ENCODE results near the gene ABCC11. TPM values are rescaled to one million over a fixed set of nuclear protein-coding genes. Genes with fewer than 3 reads are reported as not detected.
"Not testable (repeated sequence)": the region's sequence is repeated elsewhere in the genome, so short reads cannot be mapped to it uniquely, and the experiment has no call there.

Gene ABCC11
- total RNA-seq, 1 donor from 2014 or later = not detected

DNA sequence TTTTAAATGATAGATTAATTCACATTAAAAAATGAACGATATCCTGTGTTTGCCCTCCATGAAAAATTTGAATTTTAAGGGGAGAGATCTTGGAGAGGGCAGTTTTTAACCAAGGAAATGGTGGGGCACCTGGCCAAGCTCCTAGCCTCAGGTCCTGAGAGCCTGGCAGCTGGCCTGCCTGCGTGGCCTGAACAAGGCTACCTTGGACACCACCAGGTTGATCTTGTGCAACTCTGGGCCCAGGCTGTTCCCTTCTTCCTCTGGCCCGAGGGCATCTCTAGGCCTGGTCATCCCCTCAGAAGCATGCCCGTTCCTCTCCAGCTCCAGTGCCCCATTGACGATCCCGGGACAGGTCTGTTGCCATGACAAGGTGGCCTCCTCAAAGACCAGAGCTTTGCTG lies 36.6 kb downstream of the ABCC11 start:
- no peak for DNase-seq
- no peak for ATAC-seq
- intact Hi-C loops (cut with micrococcal nuclease) = no loop called here

GRCh38 chr16:48206594-48207242 lies 40.6 kb downstream of the ABCC11 start:
- DNase-seq (no peak), ATAC-seq (no peak)
- intact Hi-C loops (cut with micrococcal nuclease) = no loop called here

DNA sequence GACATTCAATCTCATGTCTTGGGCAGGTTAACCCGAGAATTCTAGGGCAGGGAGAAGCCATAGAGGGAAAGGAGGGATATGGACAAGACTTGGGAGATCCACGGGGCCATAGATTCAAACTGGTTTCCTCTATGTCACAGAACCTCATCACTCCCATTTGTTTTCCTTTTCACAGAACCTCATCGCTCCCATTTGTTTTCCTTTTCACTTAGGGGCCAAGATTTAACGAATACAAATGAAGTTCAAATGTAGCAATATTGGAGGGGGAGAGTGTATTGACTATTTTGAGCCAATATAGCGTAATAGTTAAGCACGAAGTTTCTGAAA lies 42.6 kb downstream of the ABCC11 start:
- DNase-seq = no peak
- no peak for ATAC-seq
- intact Hi-C loops (cut with micrococcal nuclease) = no loop called here

GRCh38 chr16:48203974-48204824 lies 43.1 kb downstream of the ABCC11 start:
- intact Hi-C loops (cut with micrococcal nuclease) = no loop called here
- DNase-seq (no peak), ATAC-seq (no peak)

- ATAC-seq = no peak
- peak; percentile 37 for DNase-seq
- intact Hi-C loops (cut with micrococcal nuclease) = no loop called here
These were observed 45.7 kb downstream of the ABCC11 start for GRCh38 chr16:48201515-48202201.

GRCh38 chr16:48197294-48197693 lies 50.0 kb downstream of the ABCC11 start:
- intact Hi-C loops (cut with micrococcal nuclease) = no loop called here
- ATAC-seq (no peak), DNase-seq (no peak)

DNA sequence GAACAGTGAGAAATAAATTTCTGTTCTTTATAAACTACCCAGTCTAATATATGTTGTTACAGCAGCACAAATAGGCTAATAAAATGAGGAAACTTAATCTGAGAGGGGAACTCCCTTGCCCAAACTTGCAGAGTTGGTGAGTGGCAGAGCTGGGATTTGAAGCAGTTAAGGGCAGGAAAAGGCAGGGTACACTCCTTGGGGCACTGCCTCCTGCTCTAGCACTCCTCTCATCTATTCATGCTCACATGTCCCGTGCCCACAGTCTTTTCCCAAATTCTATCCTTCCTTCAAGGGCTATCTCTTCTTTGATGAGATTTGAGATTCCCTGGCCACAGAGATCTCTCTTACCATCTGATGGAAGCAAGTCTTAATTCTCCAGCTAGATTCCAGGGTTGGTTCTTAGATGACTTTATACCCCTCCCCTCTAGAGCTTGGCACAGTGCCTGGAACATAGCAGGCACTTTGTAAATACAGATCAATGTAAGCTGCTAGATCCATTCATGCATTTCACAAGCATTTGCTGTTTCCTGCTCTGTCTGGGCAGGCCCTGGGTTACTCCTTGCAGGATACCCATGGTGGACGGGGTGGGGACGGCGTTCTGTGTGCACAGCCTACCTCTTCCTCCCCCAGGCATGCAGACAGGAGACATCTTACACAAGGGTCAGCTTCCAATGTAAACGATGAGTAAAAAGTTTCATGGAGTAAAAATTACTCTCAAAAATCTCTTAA lies 52.3 kb downstream of the ABCC11 start:
- intact Hi-C loops (cut with micrococcal nuclease) = no loop called here

GRCh38 chr16:48193846-48194245 lies 53.5 kb downstream of the ABCC11 start:
- intact Hi-C loops (cut with micrococcal nuclease) = no loop called here
- DNase-seq (no peak), ATAC-seq (no peak)

More for the DNA sequence above, 52.3 kb downstream of the ABCC11 start:
- DNase-seq (no peak), ATAC-seq (no peak)

- intact Hi-C loops (cut with micrococcal nuclease) = no loop called here
- DNase-seq (no peak), ATAC-seq (peak; percentile 28)
These were observed 58.8 kb downstream of the ABCC11 start for GRCh38 chr16:48188449-48189102.

GRCh38 chr16:48187779-48188178 lies 59.6 kb downstream of the ABCC11 start:
- no peak for DNase-seq
- intact Hi-C loops (cut with micrococcal nuclease) = no loop called here
- no peak for ATAC-seq

GRCh38 chr16:48184681-48185080 lies 62.7 kb downstream of the ABCC11 start:
- no peak for DNase-seq
- intact Hi-C loops (cut with micrococcal nuclease) = no loop called here
- ATAC-seq = no peak

GRCh38 chr16:48182979-48183537 lies 64.3 kb downstream of the ABCC11 start:
- intact Hi-C loops (cut with micrococcal nuclease) = no loop called here
- ATAC-seq (no peak), DNase-seq (no peak)

GRCh38 chr16:48181746-48182520 lies 65.4 kb downstream of the ABCC11 start:
- intact Hi-C loops (cut with micrococcal nuclease); DNase-seq; ATAC-seq: not testable (repeated sequence)

DNA sequence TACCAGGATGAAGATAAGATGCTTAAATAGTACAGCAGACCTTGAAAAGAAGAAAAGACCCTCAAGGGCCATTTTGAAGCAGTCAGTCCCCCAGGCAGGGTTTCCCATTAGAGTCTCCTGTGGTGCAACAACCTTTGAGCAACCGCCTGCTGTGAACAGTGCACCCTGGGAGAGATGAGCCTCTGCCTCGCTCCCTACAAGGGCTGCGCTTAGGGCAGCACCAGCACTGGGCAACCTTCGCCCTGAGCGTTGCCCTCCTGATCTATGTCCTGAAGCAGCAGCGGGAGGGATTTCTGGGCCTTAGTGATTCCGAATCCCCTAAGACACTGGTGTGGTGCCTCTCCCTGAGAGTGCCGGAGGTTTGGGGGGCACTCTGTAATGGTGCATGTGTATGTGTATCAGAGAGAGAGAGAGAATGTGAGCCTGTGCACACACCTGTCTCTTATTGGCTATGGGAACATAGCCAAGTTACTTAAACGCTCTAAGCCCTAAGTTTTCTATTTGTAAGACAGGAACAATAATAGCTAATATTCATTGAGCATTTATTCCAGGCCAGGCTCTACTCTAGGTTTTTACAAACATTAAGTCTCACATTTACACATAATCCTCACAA lies 66.4 kb downstream of the ABCC11 start:
- ATAC-seq (no peak), DNase-seq (no peak)
- intact Hi-C loops (cut with micrococcal nuclease) = no loop called here

- ATAC-seq = no peak
- intact Hi-C loops (cut with micrococcal nuclease) = no loop called here
- DNase-seq = no peak
These were observed 70.5 kb downstream of the ABCC11 start for GRCh38 chr16:48176635-48177408.

DNA sequence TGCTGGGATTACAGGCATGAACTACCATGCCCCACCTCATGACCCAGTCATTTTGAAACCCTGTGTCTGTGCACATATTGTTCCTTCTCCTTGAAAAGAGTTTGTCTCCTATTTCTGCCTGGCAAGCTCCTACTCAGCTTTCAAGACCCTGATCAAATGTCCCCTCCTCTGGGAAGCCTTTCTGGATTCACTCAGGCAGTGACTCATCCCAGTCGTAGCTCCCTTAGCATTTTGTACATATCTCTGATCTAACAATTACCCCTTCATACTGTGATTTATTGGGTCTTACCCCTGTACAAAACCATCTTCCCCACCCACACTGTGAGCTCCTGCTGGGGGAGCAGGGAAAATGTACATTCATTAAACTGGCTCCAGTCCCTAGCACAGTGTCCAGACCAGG lies 73.5 kb downstream of the ABCC11 start:
- intact Hi-C loops (cut with micrococcal nuclease) = no loop called here
- no peak for DNase-seq

DNA sequence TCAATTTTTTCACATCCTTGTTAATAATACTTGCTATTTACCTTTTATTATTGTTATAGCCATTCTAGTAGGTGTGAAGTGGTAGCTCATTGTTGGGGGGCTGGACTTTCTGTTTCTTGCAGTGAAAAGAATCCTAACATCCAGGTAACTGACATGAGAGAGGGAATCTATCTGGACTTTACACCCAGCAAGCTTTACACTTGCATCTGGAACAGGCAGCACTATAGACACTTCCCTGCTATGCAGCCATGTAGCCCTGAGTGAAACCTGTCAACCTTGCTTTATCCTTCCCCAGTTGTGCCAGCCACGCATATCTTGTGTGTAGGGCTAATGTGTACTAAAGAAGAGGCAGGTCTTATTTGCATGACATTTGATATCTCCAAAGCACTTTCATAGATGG lies 74.7 kb downstream of the ABCC11 start:
- ATAC-seq (no peak), DNase-seq (no peak)
- intact Hi-C loops (cut with micrococcal nuclease) = no loop called here

More for the DNA sequence above, 73.5 kb downstream of the ABCC11 start:
- ATAC-seq = no peak
